GM12891 (cell line): Measurements from ENCODE around the gene IL31.
A peak's percentile ranks its signal among the peaks of the same experiment; 100 is the strongest.

ENCODE experiments used
- DNase-seq: peaks from one replicate; pipeline ENCODE4 v3.0.0; 2011; ENCODE audit warnings: low spot score; ENCODE audit not compliant: insufficient read length
- FAIRE-seq: peaks from 2 replicates; lab custom pipeline; 2011; peaks lifted over from hg19 to GRCh38; lab: Jason Lieb, UNC
- PAX5 ChIP-seq: IDR thresholded peaks from 2 replicates; pipeline ENCODE4 v1.6.1; 2011; ENCODE audit warnings: low read length, moderate library complexity, mild to moderate bottlenecking; ENCODE audit not compliant: insufficient read depth, severe bottlenecking
- POLR2A ChIP-seq: IDR thresholded peaks from 2 replicates; pipeline ENCODE4 v1.6.1; 2011; ENCODE audit warnings: low read depth, low read length, control low read depth
- POLR2AphosphoS5 ChIP-seq: IDR thresholded peaks from 2 replicates; pipeline ENCODE4 v1.6.1; 2011; ENCODE audit warnings: low read depth, low read length, control low read depth
- POU2F2 ChIP-seq: IDR thresholded peaks from 2 replicates; pipeline ENCODE4 v1.6.1; 2011; ENCODE audit warnings: low read depth, mild to moderate bottlenecking, control low read depth, low read length, moderate library complexity
- SPI1 ChIP-seq: IDR thresholded peaks from 2 replicates; pipeline ENCODE4 v1.6.1; 2011; ENCODE audit warnings: low read depth, low read length, control low read depth
- TAF1 ChIP-seq: IDR thresholded peaks from 2 replicates; pipeline ENCODE4 v1.6.1; 2011; ENCODE audit warnings: low read depth, low read length, control low read depth

IL31 gene

GRCh38 chr12:122123761-122124145 lies 50.3 kb downstream of the IL31 start:
- no peak for FAIRE-seq
- DNase-seq, result no peak
- TF ChIP-seq POLR2AphosphoS5 (no peak), SPI1 (no peak), POU2F2 (no peak), PAX5 (no peak), TAF1 (no peak), POLR2A (no peak)

- peak; percentile 52 for FAIRE-seq
- DNase-seq, result peak; percentile 62
- no peak for TF ChIP-seq SPI1
- no peak for TF ChIP-seq POLR2AphosphoS5
Observed at GRCh38 chr12:122123051-122123760, 50.8 kb downstream of the IL31 start.
